ENCODE measurements around the gene PSMB5. TPM values are rescaled to one million over a fixed set of nuclear protein-coding genes. Genes with fewer than 3 reads are reported as not detected.

Gene PSMB5
- total and polyA plus RNA-seq, 2 of the 13 experiments (the other 11 are each of a cell fraction or from before 2014, with no cell fraction given), result 705 to 871 TPM

GRCh38 chr14:22981090-22981875, 53.4 kb downstream of the PSMB5 start (continued):
- TF ChIP-seq ZNF580 (CRISPR knock-in tag; IDR thresholded peaks at IDR 0.05; ENCODE audit: borderline replicate concordance, low read depth) (0 out of 2 replicates have a peak, but pooled peaks have one; percentile 10), SOX13 (IDR thresholded peaks at IDR 0.05) (no peak), SOX13 (CRISPR knock-in tag; conservative IDR thresholded peaks at IDR 0.05 in 1 of 2, IDR thresholded peaks at IDR 0.05 in 1 of 2) (peak in 1 of 2 experiments; percentile 88; a peak in 2 of 4 replicates), ZNF343 (CRISPR knock-in tag; IDR thresholded peaks at IDR 0.05) (peak; percentile 64), ISX (CRISPR knock-in tag; conservative IDR thresholded peaks at IDR 0.05) (no peak), PHF8 (CRISPR knock-in tag; IDR thresholded peaks at IDR 0.05) (peak; percentile 75), KAT7 (CRISPR knock-in tag; IDR thresholded peaks at IDR 0.05; ENCODE audit: borderline replicate concordance) (peak; percentile 64; the same call in 1 of the 2 replicates), ZKSCAN1 (IDR thresholded peaks at IDR 0.05; ENCODE audit: low read length) (0 out of 2 replicates have a peak, but pooled peaks have one; percentile 65), IKZF5 (CRISPR knock-in tag; IDR thresholded peaks at IDR 0.05) (peak; percentile 11), PITX1 (CRISPR knock-in tag; IDR thresholded peaks at IDR 0.05) (peak; percentile 24; the same call in 1 of the 2 replicates), ZNF639 (CRISPR knock-in tag; conservative IDR thresholded peaks at IDR 0.05) (0 out of 2 replicates have a peak, but pooled peaks have one; percentile 5), FUBP1 (CRISPR knock-in tag; IDR thresholded peaks at IDR 0.05; ENCODE audit: borderline replicate concordance) (peak; percentile 68; the same call in 1 of the 2 replicates), ZFYVE20 (CRISPR knock-in tag; IDR thresholded peaks at IDR 0.05; ENCODE audit: borderline replicate concordance, low read depth) (no peak), HNF1A (IDR thresholded peaks at IDR 0.05; ENCODE audit: low read depth) (no peak), HNF1A (CRISPR knock-in tag; IDR thresholded peaks at IDR 0.05; ENCODE audit: borderline replicate concordance) (peak; percentile 50; the same call in 1 of the 2 replicates), ZBTB42 (CRISPR knock-in tag; IDR thresholded peaks at IDR 0.05) (peak; percentile 50; the same call in 1 of the 2 replicates)
